OCI-LY1 (cell line): ENCODE measurements around the gene OR52E1.

Experiments
- CTCF ChIP-seq: fragments of 200-600 bp; sonication (generic), shearing (Covaris generic); IDR thresholded peaks from 2 replicates; pipeline ENCODE4 v1.5.1; 2017; ENCODE audit warnings: mild to moderate bottlenecking, antibody characterized with exemption, low read length, moderate library complexity, mixed read lengths
- EZH2 ChIP-seq: fragments of 200-600 bp; sonication (generic), shearing (Covaris generic); IDR thresholded peaks from 2 replicates; pipeline ENCODE4 v1.8.0; 2017; ENCODE audit warnings: borderline replicate concordance, mixed run types, mild to moderate bottlenecking, antibody characterized with exemption, low read length, moderate library complexity, mixed read lengths

DNA sequence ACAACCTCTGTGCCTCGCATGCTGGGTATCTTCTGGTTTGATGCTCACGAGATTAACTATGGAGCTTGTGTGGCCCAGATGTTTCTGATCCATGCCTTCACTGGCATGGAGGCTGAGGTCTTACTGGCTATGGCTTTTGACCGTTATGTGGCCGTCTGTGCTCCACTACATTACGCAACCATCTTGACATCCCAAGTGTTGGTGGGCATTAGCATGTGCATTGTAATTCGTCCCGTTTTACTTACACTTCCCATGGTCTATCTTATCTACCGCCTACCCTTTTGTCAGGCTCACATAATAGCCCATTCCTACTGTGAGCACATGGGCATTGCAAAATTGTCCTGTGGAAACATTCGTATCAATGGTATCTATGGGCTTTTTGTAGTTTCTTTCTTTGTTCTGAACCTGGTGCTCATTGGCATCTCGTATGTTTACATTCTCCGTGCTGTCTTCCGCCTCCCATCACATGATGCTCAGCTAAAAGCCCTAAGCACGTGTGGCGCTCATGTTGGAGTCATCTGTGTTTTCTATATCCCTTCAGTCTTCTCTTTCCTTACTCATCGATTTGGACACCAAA lies 22.5 kb upstream of the OR52E1 start:
- TF ChIP-seq CTCF (no peak), EZH2 (no peak)
